Epidermal melanocyte (primary cell): Measurements from ENCODE around the gene SPINT2.

Experiments used
- DNase-seq: peaks from one replicate; pipeline ENCODE4 v3.0.0; 2011; ENCODE audit warnings: low spot score; ENCODE audit not compliant: insufficient read length

SPINT2 gene

DNA sequence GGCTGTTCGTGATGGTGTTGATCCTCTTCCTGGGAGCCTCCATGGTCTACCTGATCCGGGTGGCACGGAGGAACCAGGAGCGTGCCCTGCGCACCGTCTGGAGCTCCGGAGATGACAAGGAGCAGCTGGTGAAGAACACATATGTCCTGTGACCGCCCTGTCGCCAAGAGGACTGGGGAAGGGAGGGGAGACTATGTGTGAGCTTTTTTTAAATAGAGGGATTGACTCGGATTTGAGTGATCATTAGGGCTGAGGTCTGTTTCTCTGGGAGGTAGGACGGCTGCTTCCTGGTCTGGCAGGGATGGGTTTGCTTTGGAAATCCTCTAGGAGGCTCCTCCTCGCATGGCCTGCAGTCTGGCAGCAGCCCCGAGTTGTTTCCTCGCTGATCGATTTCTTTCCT, 27.5 kb downstream of the SPINT2 start:
- no peak for DNase-seq

DNA sequence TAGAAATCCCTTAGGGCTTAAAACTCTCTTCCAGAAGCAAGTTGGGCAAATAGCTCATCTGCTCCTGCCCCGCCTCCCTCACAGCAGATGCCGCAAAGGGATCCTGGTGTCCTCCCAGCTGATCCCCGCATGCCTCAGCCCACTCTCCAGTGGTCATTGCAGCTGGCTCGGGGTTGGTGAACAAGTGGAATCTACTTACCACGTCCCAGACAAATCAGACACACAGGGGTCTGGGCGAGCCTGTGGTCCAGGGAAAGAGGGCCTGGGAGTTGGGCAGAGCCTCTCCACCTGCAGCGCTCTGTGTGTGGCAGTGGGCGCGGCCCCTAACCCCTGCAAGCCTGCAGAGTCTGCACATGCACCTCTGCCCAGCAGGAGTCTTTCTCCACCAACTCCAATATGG, 28.9 kb downstream of the SPINT2 start:
- no peak for DNase-seq

- DNase-seq = peak; percentile 56
Measured at GRCh38 chr19:38294090-38294489, 29.7 kb downstream of the SPINT2 start.

- no peak for DNase-seq
Measured at GRCh38 chr19:38298821-38299680, 34.7 kb downstream of the SPINT2 start.

DNA sequence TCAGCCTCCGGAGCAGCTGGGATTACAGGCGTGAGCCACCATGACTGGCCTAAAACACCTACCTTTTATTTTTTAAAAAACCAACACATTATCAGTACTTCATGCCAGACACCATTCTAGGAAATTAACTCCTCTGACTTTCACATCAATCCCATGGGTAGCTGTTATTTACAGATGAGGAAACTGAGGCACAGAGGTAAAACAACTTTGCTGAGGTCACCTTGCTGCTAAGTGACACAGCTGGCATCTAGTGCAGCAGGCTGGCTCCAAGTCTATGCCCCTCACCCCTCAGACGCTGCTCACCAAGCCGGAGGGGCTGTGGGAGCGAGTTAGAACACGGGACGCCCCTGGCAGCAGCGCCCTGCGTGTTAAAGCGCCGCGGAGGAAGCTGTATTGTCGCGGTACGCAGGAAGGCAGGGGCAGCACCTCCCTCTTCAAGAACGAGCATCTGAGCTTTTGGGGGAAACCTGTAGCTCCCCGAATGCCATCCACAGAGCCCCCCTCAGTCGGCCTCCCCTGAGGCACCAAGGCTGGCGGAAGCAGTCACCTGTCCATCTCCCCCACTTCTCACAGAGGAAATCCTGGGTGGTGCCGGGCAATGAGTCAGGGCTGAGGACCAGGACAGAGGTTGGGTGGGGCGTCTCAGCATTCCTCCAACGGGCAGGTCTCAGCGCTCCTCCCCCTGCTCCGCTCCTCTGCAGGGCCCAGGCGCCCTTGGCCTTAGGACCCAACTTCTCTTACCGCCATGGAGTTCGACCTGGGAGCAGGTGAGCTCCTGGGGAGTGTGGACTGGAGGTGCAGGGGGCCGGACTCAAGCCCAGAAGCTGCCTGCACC, 39.4 kb downstream of the SPINT2 start, which contains the start of gene C19orf33:
Gene C19orf33, plus strand, starts transcription at position 735 of the 835 bp plus-strand sequence. Its CDS starts 11 bp downstream, at position 746.
- no peak for DNase-seq

DNA sequence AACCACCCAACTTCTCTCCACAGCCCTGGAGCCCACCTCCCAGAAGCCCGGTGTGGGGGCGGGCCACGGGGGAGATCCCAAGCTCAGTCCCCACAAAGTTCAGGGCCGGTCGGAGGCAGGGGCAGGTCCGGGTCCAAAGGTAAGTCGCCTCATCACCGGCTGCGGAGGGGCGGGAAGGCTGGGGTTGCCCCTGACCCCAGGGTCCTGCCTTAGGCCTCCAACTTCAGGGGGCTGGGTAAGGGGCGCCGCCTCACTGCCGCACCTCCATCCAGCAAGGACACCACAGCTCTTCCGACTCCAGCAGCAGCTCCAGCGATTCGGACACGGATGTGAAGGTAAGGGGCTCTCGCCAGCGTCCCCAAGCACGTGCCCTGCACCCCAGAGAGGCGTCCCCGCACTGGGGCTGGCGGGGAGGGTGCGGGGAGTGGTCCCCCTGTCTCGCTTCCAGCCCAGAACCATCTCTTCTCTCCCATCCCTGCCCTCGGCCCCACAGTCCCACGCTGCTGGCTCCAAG, 40.0 kb downstream of the SPINT2 start:
- DNase-seq = no peak

- no peak for DNase-seq
Measured at GRCh38 chr19:38304866-38305429, 40.6 kb downstream of the SPINT2 start.

GRCh38 chr19:38306236-38306635, 41.9 kb downstream of the SPINT2 start:
- no peak for DNase-seq

- DNase-seq = no peak
Measured at GRCh38 chr19:38307076-38307475, 42.7 kb downstream of the SPINT2 start.

GRCh38 chr19:38307597-38307996, 43.2 kb downstream of the SPINT2 start:
- DNase-seq = no peak

GRCh38 chr19:38308006-38308766, 43.8 kb downstream of the SPINT2 start:
- no peak for DNase-seq

- no peak for DNase-seq
Measured at GRCh38 chr19:38308926-38309614, 44.7 kb downstream of the SPINT2 start.

DNA sequence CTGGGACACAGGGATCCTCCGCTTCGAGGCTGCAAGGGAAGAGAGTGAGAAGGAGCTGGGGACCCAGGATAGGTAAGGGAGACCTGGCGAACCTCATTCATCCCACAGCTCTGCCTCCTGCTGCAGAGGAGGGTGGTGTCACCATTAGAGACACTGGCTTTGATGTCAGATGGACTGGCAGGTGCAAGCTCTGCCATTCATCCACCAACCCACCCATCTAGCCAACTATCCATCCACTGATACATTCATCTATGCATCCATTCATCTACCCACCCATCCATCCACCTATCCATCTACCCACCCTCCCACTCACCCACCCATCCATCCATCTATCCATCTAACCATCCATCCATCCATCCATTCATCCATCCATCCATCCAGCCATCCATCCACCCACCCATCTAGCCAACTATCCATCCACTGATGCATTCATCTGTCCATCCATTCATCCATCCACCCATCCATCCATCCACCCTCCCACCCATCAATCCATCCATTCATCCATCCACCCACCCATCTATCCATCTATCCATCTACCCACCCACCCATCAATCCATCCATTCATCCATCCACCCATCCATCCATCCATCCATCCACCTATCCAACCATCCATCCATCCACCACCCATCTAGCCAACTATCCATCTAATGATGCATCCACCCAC, 45.4 kb downstream of the SPINT2 start:
- no peak for DNase-seq

DNA sequence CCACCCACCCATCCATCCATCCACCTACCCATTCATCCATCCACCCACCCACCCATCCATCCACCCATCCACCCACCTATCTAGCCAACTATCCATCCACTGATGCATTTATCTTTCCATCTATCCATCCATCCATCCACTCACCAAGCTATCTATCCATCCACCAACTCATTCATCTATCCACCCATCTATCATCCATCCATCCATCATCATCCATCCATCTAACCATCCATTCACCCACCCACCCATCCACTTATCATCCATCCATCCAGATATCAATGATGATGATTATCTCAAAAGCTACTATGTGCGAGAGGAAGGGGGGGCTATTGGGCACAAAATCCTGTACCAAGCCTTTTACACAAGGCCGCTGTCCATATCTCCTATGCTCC, 45.9 kb downstream of the SPINT2 start:
- DNase-seq = no peak

GRCh38 chr19:38310986-38311385, 46.6 kb downstream of the SPINT2 start:
- no peak for DNase-seq

- peak; percentile 98 for DNase-seq
Measured at GRCh38 chr19:38315657-38316476, 51.5 kb downstream of the SPINT2 start, which contains the start of gene YIF1B. YIF1B (minus strand) TSS chr19:38315947; CDS start chr19:38315917, 30 bp downstream.

GRCh38 chr19:38316477-38317067, 52.2 kb downstream of the SPINT2 start:
- DNase-seq = no peak

- DNase-seq = no peak
Measured at GRCh38 chr19:38317104-38317612, 52.8 kb downstream of the SPINT2 start.
